NT2/D1 (cell line): ENCODE data around the gene LARP1.

ENCODE experiments used
- SUZ12 ChIP-seq: IDR thresholded peaks from 2 replicates; pipeline ENCODE4 v1.6.1; 2011; ENCODE audit not compliant: insufficient read length, insufficient read depth; ENCODE audit errors: extremely low read depth
- YY1 ChIP-seq: IDR thresholded peaks from 2 replicates; pipeline ENCODE4 v1.6.1; 2011; ENCODE audit not compliant: insufficient read length, insufficient read depth
- ZNF274 ChIP-seq: IDR thresholded peaks from 2 replicates; pipeline ENCODE4 v1.6.1; 2011; ENCODE audit warnings: mild to moderate bottlenecking, low read depth, low read length

DNA sequence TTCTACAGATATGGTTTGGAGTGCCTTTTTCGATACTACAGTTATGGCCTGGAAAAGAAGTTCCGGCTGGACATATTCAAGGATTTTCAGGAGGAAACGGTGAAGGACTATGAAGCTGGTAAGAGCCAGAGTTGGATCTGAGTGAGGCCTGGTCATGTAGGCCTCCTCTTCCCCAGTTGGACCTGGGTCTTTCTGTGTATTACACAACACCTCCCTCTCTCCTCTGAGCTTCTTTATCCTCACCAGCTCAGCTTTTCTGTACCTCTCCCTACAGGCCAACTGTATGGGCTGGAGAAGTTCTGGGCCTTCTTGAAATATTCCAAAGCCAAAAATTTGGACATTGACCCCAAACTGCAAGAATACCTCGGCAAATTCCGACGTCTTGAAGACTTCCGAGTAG is 56.1 kb downstream of the LARP1 start:
- TF ChIP-seq ZNF274 (no peak), YY1 (no peak), SUZ12 (no peak)
